GM12865 (cell line): Measurements from ENCODE around the gene DYNLRB1.

Source experiments
- DNase-seq: peaks from one replicate; pipeline ENCODE4 v3.0.0; 2010; ENCODE audit warnings: low read depth
- H3K4me3 ChIP-seq: 2 replicates; pipeline ENCODE4 v1.5.1; 2011; ENCODE audit warnings: mild to moderate bottlenecking, low read depth, low read length, control low read depth
- TF ChIP-seq, protein P1 (sequence below): IDR thresholded peaks from 2 replicates; pipeline ENCODE4 v1.5.1; 2011; ENCODE audit warnings: low read length, control low read depth, low read depth, inconsistent platforms; ENCODE audit not compliant: insufficient read depth; ENCODE audit errors: missing control alignments

DYNLRB1 gene

DNA sequence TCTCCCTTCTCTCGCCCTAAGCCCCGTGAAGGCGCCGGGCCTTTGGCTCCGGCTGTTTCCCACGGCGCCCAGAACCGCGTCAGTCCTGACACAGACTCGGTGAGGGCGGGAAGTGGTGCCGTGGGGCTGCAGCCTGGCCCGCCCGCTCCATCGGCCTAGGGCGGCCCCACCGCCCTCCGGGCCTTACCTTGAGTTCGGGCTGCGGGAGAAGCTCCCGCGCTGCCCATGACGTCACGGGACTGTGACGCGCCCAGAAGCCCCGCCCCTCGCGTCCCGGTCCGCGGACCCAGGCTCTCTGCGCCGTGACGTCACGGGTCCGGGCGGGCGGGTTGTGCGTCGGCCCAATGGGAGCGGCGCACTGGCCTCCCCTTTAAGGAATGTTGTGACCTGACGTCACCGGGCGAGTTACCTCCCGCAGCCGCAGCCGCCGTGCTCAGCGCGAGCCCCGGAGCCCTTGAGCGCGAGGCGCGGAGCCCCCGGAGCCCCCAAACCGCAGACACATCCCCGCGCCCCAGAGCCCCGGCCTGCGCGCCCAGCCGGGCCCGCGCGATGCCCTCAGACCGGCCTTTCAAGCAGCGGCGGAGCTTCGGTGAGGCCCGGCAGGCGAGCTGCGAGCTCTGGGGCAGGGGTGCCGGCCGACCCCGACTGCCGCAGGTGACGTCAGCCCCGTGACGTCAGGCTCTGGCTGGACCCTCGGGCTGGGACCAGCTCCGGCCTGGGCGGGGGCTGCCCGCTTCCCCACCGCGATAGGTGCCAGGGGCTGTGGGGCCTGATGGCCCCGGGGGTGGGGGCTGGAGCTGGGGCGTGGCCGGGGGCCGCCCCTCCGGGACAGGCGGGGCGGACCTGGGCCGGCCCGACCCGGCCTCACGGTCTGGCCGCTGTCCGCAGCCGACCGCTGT, 42.3 kb downstream of the DYNLRB1 start, which contains the start of gene MAP1LC3A:
Gene MAP1LC3A (plus strand): TSS at position 399 of the 899 bp plus-strand sequence. CDS start 151 bp downstream, at position 550.
- DNase-seq, result peak; percentile 90
- TF ChIP-seq, protein P1, sequence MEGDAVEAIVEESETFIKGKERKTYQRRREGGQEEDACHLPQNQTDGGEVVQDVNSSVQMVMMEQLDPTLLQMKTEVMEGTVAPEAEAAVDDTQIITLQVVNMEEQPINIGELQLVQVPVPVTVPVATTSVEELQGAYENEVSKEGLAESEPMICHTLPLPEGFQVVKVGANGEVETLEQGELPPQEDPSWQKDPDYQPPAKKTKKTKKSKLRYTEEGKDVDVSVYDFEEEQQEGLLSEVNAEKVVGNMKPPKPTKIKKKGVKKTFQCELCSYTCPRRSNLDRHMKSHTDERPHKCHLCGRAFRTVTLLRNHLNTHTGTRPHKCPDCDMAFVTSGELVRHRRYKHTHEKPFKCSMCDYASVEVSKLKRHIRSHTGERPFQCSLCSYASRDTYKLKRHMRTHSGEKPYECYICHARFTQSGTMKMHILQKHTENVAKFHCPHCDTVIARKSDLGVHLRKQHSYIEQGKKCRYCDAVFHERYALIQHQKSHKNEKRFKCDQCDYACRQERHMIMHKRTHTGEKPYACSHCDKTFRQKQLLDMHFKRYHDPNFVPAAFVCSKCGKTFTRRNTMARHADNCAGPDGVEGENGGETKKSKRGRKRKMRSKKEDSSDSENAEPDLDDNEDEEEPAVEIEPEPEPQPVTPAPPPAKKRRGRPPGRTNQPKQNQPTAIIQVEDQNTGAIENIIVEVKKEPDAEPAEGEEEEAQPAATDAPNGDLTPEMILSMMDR, result no peak
- peak within 1 kb of the TSS; percentile 83 for H3K4me3 ChIP-seq

DNA sequence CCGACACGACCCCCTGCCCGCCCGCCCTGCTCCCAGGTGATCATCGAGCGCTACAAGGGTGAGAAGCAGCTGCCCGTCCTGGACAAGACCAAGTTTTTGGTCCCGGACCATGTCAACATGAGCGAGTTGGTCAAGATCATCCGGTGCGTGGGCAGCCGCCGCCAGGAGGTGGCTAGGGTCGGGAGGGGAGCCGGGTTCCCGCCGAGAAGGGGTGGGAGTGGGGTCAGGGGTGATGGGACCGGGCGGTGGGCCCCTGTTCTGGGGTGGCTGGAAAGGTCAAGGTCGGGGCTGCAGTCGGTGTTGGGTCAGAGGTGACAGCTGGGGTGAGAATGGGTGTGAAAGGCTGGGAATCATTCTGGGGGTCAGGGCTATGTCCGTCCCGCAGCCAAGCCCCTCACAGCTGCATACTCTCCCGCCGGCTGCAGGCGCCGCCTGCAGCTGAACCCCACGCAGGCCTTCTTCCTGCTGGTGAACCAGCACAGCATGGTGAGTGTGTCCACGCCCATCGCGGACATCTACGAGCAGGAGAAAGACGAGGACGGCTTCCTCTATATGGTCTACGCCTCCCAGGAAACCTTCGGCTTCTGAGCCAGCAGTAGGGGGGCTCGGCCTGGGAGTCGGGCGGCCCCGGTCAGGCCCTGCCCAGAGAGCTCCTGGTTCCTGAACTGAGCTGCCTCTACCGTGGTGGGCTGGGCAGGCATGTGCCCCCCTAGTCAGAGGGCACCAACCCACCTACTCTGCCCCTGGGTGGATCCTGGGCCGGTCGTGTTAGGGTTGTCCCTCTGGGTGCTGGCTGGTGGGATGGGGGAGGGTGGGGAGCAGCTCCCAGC, 43.3 kb downstream of the DYNLRB1 start:
- TF ChIP-seq, protein P1, result no peak
- DNase-seq, result no peak
- no peak overlapping the region for H3K4me3 ChIP-seq

DNA sequence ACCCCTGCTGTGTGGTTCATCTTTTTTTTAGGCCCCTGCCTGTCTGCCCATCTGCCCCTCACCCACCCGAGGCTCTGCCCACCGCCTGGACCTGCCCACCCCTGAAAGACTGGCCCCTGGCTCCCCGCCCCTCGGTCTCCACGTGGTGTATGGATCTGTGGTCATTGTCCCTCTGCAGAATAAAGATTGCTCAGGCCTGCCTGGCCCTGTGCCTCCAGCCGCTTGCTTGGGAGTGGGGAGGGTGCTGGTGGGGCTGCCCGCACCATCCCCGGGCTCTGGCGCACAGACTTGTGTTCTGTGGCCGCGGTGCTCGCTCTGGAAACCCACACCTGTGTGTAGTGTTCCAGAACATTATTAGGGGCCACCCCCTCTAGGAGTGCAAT, 43.9 kb downstream of the DYNLRB1 start:
- DNase-seq, result no peak
- TF ChIP-seq, protein P1, result no peak
- H3K4me3 ChIP-seq, result no peak overlapping the region

DNA sequence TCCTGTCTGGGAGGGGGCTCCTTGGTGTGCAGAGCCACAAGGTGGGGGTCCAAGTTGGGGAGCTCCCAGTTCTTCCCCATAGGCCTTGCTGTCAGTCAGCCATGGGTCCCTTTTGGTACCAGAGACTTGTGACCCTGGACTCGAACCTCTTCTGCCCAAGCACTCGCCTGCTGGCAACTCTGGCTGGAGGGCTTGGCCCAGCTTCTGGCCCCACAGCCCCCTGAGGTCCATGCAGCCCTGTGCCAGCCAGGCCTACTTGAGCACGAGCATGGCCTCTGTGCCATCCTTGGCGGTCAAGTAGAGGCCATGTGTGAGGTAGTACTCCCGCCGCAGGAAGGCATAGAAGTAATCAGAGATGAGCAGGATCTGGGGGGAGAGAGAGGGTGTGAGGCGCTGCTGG, 44.4 kb downstream of the DYNLRB1 start:
- TF ChIP-seq, protein P1, result no peak
- H3K4me3 ChIP-seq, result no peak overlapping the region
- no peak for DNase-seq

DNA sequence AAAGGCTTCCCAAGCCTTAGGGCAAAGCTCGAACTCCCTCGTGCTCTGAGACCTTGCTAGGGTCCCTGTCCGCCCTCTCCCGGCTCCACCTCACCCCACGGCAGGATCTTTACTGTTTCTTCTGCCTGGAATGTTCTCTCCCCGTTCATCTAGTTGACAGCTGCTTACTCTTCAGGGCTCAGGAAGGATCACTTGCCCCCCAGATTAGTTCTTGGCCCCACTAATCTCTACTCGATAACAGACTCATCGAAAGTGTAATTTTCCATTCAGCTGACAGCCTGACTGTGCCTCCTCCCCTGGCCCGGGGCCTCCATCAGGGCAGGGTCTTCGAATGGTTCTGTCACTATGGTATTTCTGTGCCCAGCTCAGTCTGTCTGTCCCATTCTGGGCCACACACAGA, 45.4 kb downstream of the DYNLRB1 start:
- H3K4me3 ChIP-seq, result no peak overlapping the region
- TF ChIP-seq, protein P1, result no peak
- DNase-seq, result no peak

DNA sequence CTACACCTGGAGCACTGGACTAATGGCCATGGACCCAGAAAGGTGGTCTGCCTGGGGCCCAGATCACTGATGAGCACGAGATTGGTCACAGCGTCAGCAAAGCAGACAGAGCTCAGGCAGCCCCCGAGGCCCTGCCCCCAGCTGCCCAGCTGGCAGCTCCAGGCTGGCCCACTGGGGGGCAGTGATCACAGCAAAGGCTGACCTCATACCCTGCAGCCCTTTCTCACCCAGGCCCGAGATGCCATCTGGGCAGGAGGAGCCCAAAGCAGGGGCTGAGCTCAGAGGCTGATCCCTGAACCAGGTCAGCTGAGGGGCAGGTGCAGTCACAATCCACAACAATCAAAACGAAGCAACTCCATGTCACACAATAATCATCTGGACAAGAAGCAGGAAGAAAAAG, 46.4 kb downstream of the DYNLRB1 start:
- TF ChIP-seq, protein P1, result peak; percentile 46
- peak; percentile 34 for DNase-seq
- H3K4me3 ChIP-seq, result no peak overlapping the region
